Measurements from ENCODE around the gene MATCAP1. TPM values are rescaled to one million over a fixed set of nuclear protein-coding genes. Genes with fewer than 3 reads are reported as not detected.

Gene MATCAP1
- total RNA-seq, 2 experiments from 2014 or later: 9.7 to 10.6 TPM

- DNase-seq: no peak
Measured at GRCh38 chr16:67148221-67148620, 35.5 kb downstream of the MATCAP1 start.

GRCh38 chr16:67147437-67148140, 36.2 kb downstream of the MATCAP1 start:
- POLR2A ChIA-PET: no interaction called here
- Mint-ChIP-seq H3K9me3 (no peaks in the 10 kb centered on the region), H3K4me3 (no peak overlapping the region), H3K36me3 (ENCODE audit: low read depth) (peaks cover 61% of the 10 kb centered on the region), H3K27me3 (peaks cover 14% of the 10 kb centered on the region), H3K27ac (no peak overlapping the region), H3K4me1 (ENCODE audit: low read depth) (peaks cover 10% of the 10 kb centered on the region)
- Histone ChIP-seq H3K27me3 (ENCODE audit: control insufficient read depth in 1 of 2, insufficient read depth in 2 of 2, low read length in 2 of 2) (no peaks in the 10 kb centered on the region), H3K4me3 (ENCODE audit: low read length) (no peak overlapping the region), H3K27ac (ENCODE audit: low read depth in 1 of 2, low read length in 2 of 2) (no peak overlapping the region), H3K4me1 (ENCODE audit: insufficient read depth, low read length) (peaks cover 24% of the 10 kb centered on the region), H3K9me3 (ENCODE audit: control insufficient read depth in 1 of 2, insufficient read depth in 1 of 2, low read length in 2 of 2) (peaks cover 0 to 7% of the 10 kb centered on the region in 2 experiments), H3K36me3 (ENCODE audit: insufficient read depth, low read length) (peaks cover 51% of the 10 kb centered on the region)
- TF ChIP-seq CTCF (IDR thresholded peaks at IDR 0.05): no peak
- intact Hi-C loops (cut with DNase I, micrococcal nuclease): loop anchor here in 1 of 2 experiments (10.0 kb wide), 1 partner anchor 307 kb away; no protein-coding TSS in a partner anchor
- no peak for ATAC-seq (ENCODE audit: poor library complexity)
- no peak for DNase-seq
- CTCF ChIA-PET: no interaction called here

More at GRCh38 chr16:67148221-67148620, 35.5 kb downstream of the MATCAP1 start:
- Histone ChIP-seq H3K27ac (ENCODE audit: low read depth in 1 of 2, low read length in 2 of 2) (no peak overlapping the region), H3K27me3 (ENCODE audit: control insufficient read depth in 1 of 2, insufficient read depth in 2 of 2, low read length in 2 of 2) (no peaks in the 10 kb centered on the region), H3K4me3 (ENCODE audit: low read length) (no peak overlapping the region), H3K4me1 (ENCODE audit: insufficient read depth, low read length) (peaks cover 28% of the 10 kb centered on the region), H3K36me3 (ENCODE audit: insufficient read depth, low read length) (peaks cover 48% of the 10 kb centered on the region), H3K9me3 (ENCODE audit: control insufficient read depth in 1 of 2, insufficient read depth in 1 of 2, low read length in 2 of 2) (peaks cover 0 to 7% of the 10 kb centered on the region in 2 experiments)
- H3K27me3 Mint-ChIP-seq: peaks cover 14% of the 10 kb centered on the region
- ATAC-seq (ENCODE audit: poor library complexity): no peak
- H3K9me3 Mint-ChIP-seq: no peaks in the 10 kb centered on the region
- peaks cover 16% of the 10 kb centered on the region for H3K4me1 Mint-ChIP-seq (ENCODE audit: low read depth)
- intact Hi-C loops (cut with DNase I, micrococcal nuclease): loop anchor here in 1 of 2 experiments (10.0 kb wide), 1 partner anchor 307 kb away; no protein-coding TSS in a partner anchor
- CTCF ChIA-PET: no interaction called here
- POLR2A ChIA-PET: no interaction called here
- no peak for TF ChIP-seq CTCF (IDR thresholded peaks at IDR 0.05)
- peaks cover 55% of the 10 kb centered on the region for H3K36me3 Mint-ChIP-seq (ENCODE audit: low read depth)
- no peak overlapping the region for H3K27ac Mint-ChIP-seq
- peak overlapping the region; percentile 25 for H3K4me3 Mint-ChIP-seq

- peaks cover 14% of the 10 kb centered on the region for H3K27me3 Mint-ChIP-seq
- ChIA-PET CTCF (no interaction called here), POLR2A (no interaction called here)
- Histone ChIP-seq H3K9me3 (ENCODE audit: control insufficient read depth in 1 of 2, insufficient read depth in 1 of 2, low read length in 2 of 2) (peaks cover 0 to 7% of the 10 kb centered on the region in 2 experiments), H3K27ac (ENCODE audit: low read depth in 1 of 2, low read length in 2 of 2) (no peak overlapping the region), H3K36me3 (ENCODE audit: insufficient read depth, low read length) (peaks cover 59% of the 10 kb centered on the region), H3K4me3 (ENCODE audit: low read length) (no peak overlapping the region), H3K4me1 (ENCODE audit: insufficient read depth, low read length) (peaks cover 22% of the 10 kb centered on the region), H3K27me3 (ENCODE audit: control insufficient read depth in 1 of 2, insufficient read depth in 2 of 2, low read length in 2 of 2) (no peaks in the 10 kb centered on the region)
- no peak for ATAC-seq (ENCODE audit: poor library complexity)
- H3K9me3 Mint-ChIP-seq: no peaks in the 10 kb centered on the region
- peaks cover 70% of the 10 kb centered on the region for H3K36me3 Mint-ChIP-seq (ENCODE audit: low read depth)
- no peak overlapping the region for H3K27ac Mint-ChIP-seq
- peaks cover 8% of the 10 kb centered on the region for H3K4me1 Mint-ChIP-seq (ENCODE audit: low read depth)
- no peak overlapping the region for H3K4me3 Mint-ChIP-seq
- no peak for TF ChIP-seq CTCF (IDR thresholded peaks at IDR 0.05)
- no peak for DNase-seq
- intact Hi-C loops (cut with DNase I, micrococcal nuclease): loop anchor here in 1 of 2 experiments (10.0 kb wide), 1 partner anchor 308 kb away; no protein-coding TSS in a partner anchor
Measured at GRCh38 chr16:67146523-67147357, 37.0 kb downstream of the MATCAP1 start.

Data from CD4-positive, alpha-beta T cell (primary cell).